GM19328 (cell line): ENCODE results near the gene NDUFS5.
"Not testable (repeated sequence)": the region's sequence is repeated elsewhere in the genome, so short reads cannot be mapped to it uniquely, and the experiment has no call there.

Experiments
- ATAC-seq: cut with Tn5 transposase; IDR thresholded peaks from one replicate; pipeline ENCODE4 v1.9.1; 2021; ENCODE audit warnings: mild to moderate bottlenecking, moderate library complexity; ENCODE audit not compliant: unreplicated experiment

Gene NDUFS5

GRCh38 chr1:39061951-39062350, 35.8 kb downstream of the NDUFS5 start:
- ATAC-seq: no peak

- ATAC-seq: no peak
Measured at GRCh38 chr1:39063191-39063590, 37.0 kb downstream of the NDUFS5 start.

GRCh38 chr1:39063775-39064174, 37.6 kb downstream of the NDUFS5 start:
- ATAC-seq: no peak

- ATAC-seq: no peak
Measured at GRCh38 chr1:39065542-39065941, 39.4 kb downstream of the NDUFS5 start.

GRCh38 chr1:39068227-39068626, 42.1 kb downstream of the NDUFS5 start:
- not testable (repeated sequence) for ATAC-seq

GRCh38 chr1:39071557-39071956, 45.4 kb downstream of the NDUFS5 start:
- not testable (repeated sequence) for ATAC-seq

GRCh38 chr1:39076127-39076798, 50.1 kb downstream of the NDUFS5 start:
- ATAC-seq: no peak

- ATAC-seq: no peak
Measured at GRCh38 chr1:39076799-39077148, 50.6 kb downstream of the NDUFS5 start.

- no peak for ATAC-seq
Measured at GRCh38 chr1:39080269-39080826, 54.2 kb downstream of the NDUFS5 start.

GRCh38 chr1:39080831-39081270, 54.7 kb downstream of the NDUFS5 start:
- no peak for ATAC-seq

GRCh38 chr1:39081271-39082009, 55.3 kb downstream of the NDUFS5 start:
- no peak for ATAC-seq

- no peak for ATAC-seq
Measured at GRCh38 chr1:39082010-39082799, 56.1 kb downstream of the NDUFS5 start.

GRCh38 chr1:39082811-39083576, 56.8 kb downstream of the NDUFS5 start:
- ATAC-seq: no peak

GRCh38 chr1:39084191-39084590, 58.0 kb downstream of the NDUFS5 start:
- no peak for ATAC-seq
